ENCODE results near the gene UBASH3A. TPM values are rescaled to one million over a fixed set of nuclear protein-coding genes. Genes with fewer than 3 reads are reported as not detected.

Gene UBASH3A
- total RNA-seq, 1 donor from 2014 or later: not detected

- Histone ChIP-seq H3K4me3 (no peak overlapping the region), H3K27ac (replicated peaks) (no peak overlapping the region), H3K36me3 (no peaks in the 10 kb centered on the region), H3K9me3 (replicated peaks) (no peaks in the 10 kb centered on the region), H3K4me1 (no peaks in the 10 kb centered on the region), H3K27me3 (ENCODE audit: low read depth) (peaks cover 29% of the 10 kb centered on the region)
- no peak for DNase-seq
- intact Hi-C loops (cut with micrococcal nuclease): no loop called here
- no peak for TF ChIP-seq CTCF (IDR thresholded peaks at IDR 0.05; ENCODE audit: borderline replicate concordance)
Measured at GRCh38 chr21:42475526-42476387, 72.1 kb downstream of the UBASH3A start.

- Histone ChIP-seq H3K9me3 (replicated peaks) (no peaks in the 10 kb centered on the region), H3K27ac (replicated peaks) (no peak overlapping the region), H3K27me3 (ENCODE audit: low read depth) (peaks cover 29% of the 10 kb centered on the region), H3K36me3 (no peaks in the 10 kb centered on the region), H3K4me1 (no peaks in the 10 kb centered on the region), H3K4me3 (no peak overlapping the region)
- intact Hi-C loops (cut with micrococcal nuclease): no loop called here
- TF ChIP-seq CTCF (IDR thresholded peaks at IDR 0.05; ENCODE audit: borderline replicate concordance): no peak
- no peak for DNase-seq
Measured at GRCh38 chr21:42476388-42477331, 73.0 kb downstream of the UBASH3A start.

GRCh38 chr21:42478504-42478903 lies 74.8 kb downstream of the UBASH3A start:
- no peak overlapping the region for H3K27ac ChIP-seq (replicated peaks)
- intact Hi-C loops (cut with micrococcal nuclease): no loop called here
- DNase-seq: no peak
- peaks cover 18% of the 10 kb centered on the region for H3K27me3 ChIP-seq (ENCODE audit: low read depth)
- TF ChIP-seq CTCF (IDR thresholded peaks at IDR 0.05; ENCODE audit: borderline replicate concordance): no peak
- H3K4me1 ChIP-seq: no peaks in the 10 kb centered on the region
- H3K9me3 ChIP-seq (replicated peaks): no peaks in the 10 kb centered on the region
- H3K4me3 ChIP-seq: no peak overlapping the region
- H3K36me3 ChIP-seq: no peaks in the 10 kb centered on the region

GRCh38 chr21:42479582-42479981 lies 75.9 kb downstream of the UBASH3A start:
- Histone ChIP-seq H3K4me3 (no peak overlapping the region), H3K27ac (replicated peaks) (no peak overlapping the region), H3K27me3 (ENCODE audit: low read depth) (peaks cover 8% of the 10 kb centered on the region), H3K4me1 (no peaks in the 10 kb centered on the region), H3K36me3 (no peaks in the 10 kb centered on the region), H3K9me3 (replicated peaks) (no peaks in the 10 kb centered on the region)
- no peak for DNase-seq
- TF ChIP-seq CTCF (IDR thresholded peaks at IDR 0.05; ENCODE audit: borderline replicate concordance): no peak
- intact Hi-C loops (cut with micrococcal nuclease): no loop called here

GRCh38 chr21:42480736-42481135 lies 77.0 kb downstream of the UBASH3A start:
- peaks cover 6% of the 10 kb centered on the region for H3K27me3 ChIP-seq (ENCODE audit: low read depth)
- H3K27ac ChIP-seq (replicated peaks): no peak overlapping the region
- H3K36me3 ChIP-seq: no peaks in the 10 kb centered on the region
- no peak overlapping the region for H3K4me3 ChIP-seq
- no peak for DNase-seq
- no peaks in the 10 kb centered on the region for H3K9me3 ChIP-seq (replicated peaks)
- intact Hi-C loops (cut with micrococcal nuclease): no loop called here
- TF ChIP-seq CTCF (IDR thresholded peaks at IDR 0.05; ENCODE audit: borderline replicate concordance): no peak
- no peaks in the 10 kb centered on the region for H3K4me1 ChIP-seq

Data from left ventricle myocardium inferior (tissue), 1 donor.